ENCODE data around the gene CD34.

- TF ChIP-seq ATF2 (tag by site-specific recombination; IDR thresholded peaks at IDR 0.05; ENCODE audit: low read depth), result no peak
- no peak for TF ChIP-seq ZNF843 (tag by site-specific recombination; IDR thresholded peaks at IDR 0.05)
- no peak for TF ChIP-seq KLF16 (tag by site-specific recombination; IDR thresholded peaks at IDR 0.05)
- no peak for TF ChIP-seq ZSCAN5A (tag by site-specific recombination; IDR thresholded peaks at IDR 0.05)
- TF ChIP-seq CTCF (tag by site-specific recombination; IDR thresholded peaks at IDR 0.05), result no peak
- no peak for TF ChIP-seq YY1 (tag by site-specific recombination; IDR thresholded peaks at IDR 0.05)
- TF ChIP-seq ZNF473 (tag by site-specific recombination; IDR thresholded peaks at IDR 0.05), result no peak
- TF ChIP-seq ELK4 (IDR thresholded peaks at IDR 0.05; ENCODE audit: borderline replicate concordance, low read depth, low read length), result no peak
- TF ChIP-seq ZNF521 (tag by site-specific recombination; IDR thresholded peaks at IDR 0.05), result no peak
- no peak for TF ChIP-seq ZNF658 (tag by site-specific recombination; IDR thresholded peaks at IDR 0.05)
- TF ChIP-seq ZNF660 (tag by site-specific recombination; IDR thresholded peaks at IDR 0.05), result no peak
Measured at GRCh38 chr1:207908107-207908734, 2.7 kb downstream of the CD34 start.

All from HEK293 (cell line).